Astrocyte (in vitro differentiated cells and primary cell): Measurements from ENCODE around the gene CWH43.
"Not testable (repeated sequence)": the region's sequence is repeated elsewhere in the genome, so short reads cannot be mapped to it uniquely, and the experiment has no call there.

Source experiments
- EZH2 ChIP-seq: IDR thresholded peaks from 2 replicates; pipeline ENCODE4 v1.6.1; 2012; ENCODE audit warnings: mild to moderate bottlenecking, low read length, inconsistent platforms; ENCODE audit not compliant: insufficient read depth
- TF ChIP-seq, protein P1 (sequence below): IDR thresholded peaks from 2 replicates; pipeline ENCODE4 v1.5.1; 2011; ENCODE audit warnings: low read depth, mild to moderate bottlenecking, inconsistent platforms, low read length, moderate library complexity; ENCODE audit not compliant: insufficient read depth

DNA sequence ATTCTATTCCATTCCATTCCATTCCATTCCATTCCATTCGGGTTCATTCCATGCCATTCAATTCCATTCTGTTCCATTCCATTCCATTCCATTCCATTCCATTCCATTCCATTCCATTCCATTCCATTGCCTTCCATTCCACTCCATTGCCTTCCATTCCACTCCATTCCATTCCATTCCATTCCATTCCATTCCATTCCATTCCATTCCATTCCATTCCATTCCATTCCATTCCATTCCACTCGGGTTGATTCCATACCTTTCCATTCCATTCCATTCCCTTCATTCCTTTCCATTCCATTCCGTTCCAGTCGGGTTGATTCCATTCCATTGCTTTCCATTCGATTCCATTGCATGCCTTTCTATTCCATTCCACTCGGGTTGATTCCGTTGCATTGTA is 105.8 kb downstream of the CWH43 start:
- TF ChIP-seq, protein P1, sequence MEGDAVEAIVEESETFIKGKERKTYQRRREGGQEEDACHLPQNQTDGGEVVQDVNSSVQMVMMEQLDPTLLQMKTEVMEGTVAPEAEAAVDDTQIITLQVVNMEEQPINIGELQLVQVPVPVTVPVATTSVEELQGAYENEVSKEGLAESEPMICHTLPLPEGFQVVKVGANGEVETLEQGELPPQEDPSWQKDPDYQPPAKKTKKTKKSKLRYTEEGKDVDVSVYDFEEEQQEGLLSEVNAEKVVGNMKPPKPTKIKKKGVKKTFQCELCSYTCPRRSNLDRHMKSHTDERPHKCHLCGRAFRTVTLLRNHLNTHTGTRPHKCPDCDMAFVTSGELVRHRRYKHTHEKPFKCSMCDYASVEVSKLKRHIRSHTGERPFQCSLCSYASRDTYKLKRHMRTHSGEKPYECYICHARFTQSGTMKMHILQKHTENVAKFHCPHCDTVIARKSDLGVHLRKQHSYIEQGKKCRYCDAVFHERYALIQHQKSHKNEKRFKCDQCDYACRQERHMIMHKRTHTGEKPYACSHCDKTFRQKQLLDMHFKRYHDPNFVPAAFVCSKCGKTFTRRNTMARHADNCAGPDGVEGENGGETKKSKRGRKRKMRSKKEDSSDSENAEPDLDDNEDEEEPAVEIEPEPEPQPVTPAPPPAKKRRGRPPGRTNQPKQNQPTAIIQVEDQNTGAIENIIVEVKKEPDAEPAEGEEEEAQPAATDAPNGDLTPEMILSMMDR = not testable (repeated sequence)
- not testable (repeated sequence) for TF ChIP-seq EZH2
